ENCODE data around the gene CLEC2D. TPM values are rescaled to one million over a fixed set of nuclear protein-coding genes. Genes with fewer than 3 reads are reported as not detected.

Gene CLEC2D
- total and polyA plus RNA-seq, 10 of the 15 experiments (the other 5 are each of a cell fraction or from before 2014, with no cell fraction given), result 4.6 to 29.8 (median 16.0) TPM

GRCh38 chr12:9625019-9625418, 44.5 kb upstream of the CLEC2D start:
- Histone ChIP-seq H2AFZ (ENCODE audit: control insufficient read depth, low read depth, low read length) (no peak overlapping the region), H4K20me1 (ENCODE audit: control insufficient read depth, insufficient read depth) (no peaks in the 10 kb centered on the region), H3K36me3 (ENCODE audit: control insufficient read depth in 2 of 2, insufficient read depth in 2 of 2, low read length in 1 of 2) (no peaks in the 10 kb centered on the region), H3K27ac (ENCODE audit: control insufficient read depth, insufficient read depth) (no peak overlapping the region), H3K79me2 (ENCODE audit: control insufficient read depth, insufficient read depth, low read length) (no peaks in the 10 kb centered on the region), H3K4me3 (no peak overlapping the region), H3K4me1 (ENCODE audit: control insufficient read depth, insufficient read depth, low read length) (no peaks in the 10 kb centered on the region), H3K27me3 (replicated peaks in 1 of 2; ENCODE audit: control insufficient read depth in 2 of 2, insufficient read depth in 2 of 2, low read length in 1 of 2) (no peaks in the 10 kb centered on the region), H3K9ac (ENCODE audit: control insufficient read depth, insufficient read depth, low read length) (no peak overlapping the region), H3K4me2 (ENCODE audit: control insufficient read depth, insufficient read depth) (no peak overlapping the region), H3K9me3 (replicated peaks; ENCODE audit: control insufficient read depth, insufficient read depth, low read length) (no peaks in the 10 kb centered on the region; the same call in 2 of the 3 replicates)
- ChIA-PET POLR2A (no interaction called here), SMC1A (ENCODE audit: uncharacterized antibody, unreplicated experiment) (interaction anchor here (0.7 to 1.0 kb wide), 2 partner anchors 10 to 706 kb away, joined by 3 to 4 read pairs; no protein-coding TSS in a partner anchor), RAD21 (ENCODE audit: unreplicated experiment) (no interaction called here), CTCF (interaction anchor here (1.2 to 2.4 kb wide), 7 partner anchors 9 to 292 kb away, joined by 3 to 8 read pairs (median 4); no protein-coding TSS in a partner anchor)
- TF ChIP-seq KDM1A (IDR thresholded peaks at IDR 0.05; ENCODE audit: borderline replicate concordance) (no peak), REST (IDR thresholded peaks at IDR 0.05; ENCODE audit: low read depth, low read length) (no peak), HCFC1 (IDR thresholded peaks at IDR 0.05; ENCODE audit: low read length) (no peak), HDGF (IDR thresholded peaks at IDR 0.05) (no peak), E4F1 (IDR thresholded peaks at IDR 0.05; ENCODE audit: borderline replicate concordance, partially characterized antibody) (no peak), SMARCA5 (IDR thresholded peaks at IDR 0.05) (no peak), WRNIP1 (IDR thresholded peaks at IDR 0.05; ENCODE audit: borderline replicate concordance, low read depth, low read length) (no peak), IKZF1 (conservative IDR thresholded peaks at IDR 0.05) (no peak)
- TF ChIP-seq, protein P1, sequence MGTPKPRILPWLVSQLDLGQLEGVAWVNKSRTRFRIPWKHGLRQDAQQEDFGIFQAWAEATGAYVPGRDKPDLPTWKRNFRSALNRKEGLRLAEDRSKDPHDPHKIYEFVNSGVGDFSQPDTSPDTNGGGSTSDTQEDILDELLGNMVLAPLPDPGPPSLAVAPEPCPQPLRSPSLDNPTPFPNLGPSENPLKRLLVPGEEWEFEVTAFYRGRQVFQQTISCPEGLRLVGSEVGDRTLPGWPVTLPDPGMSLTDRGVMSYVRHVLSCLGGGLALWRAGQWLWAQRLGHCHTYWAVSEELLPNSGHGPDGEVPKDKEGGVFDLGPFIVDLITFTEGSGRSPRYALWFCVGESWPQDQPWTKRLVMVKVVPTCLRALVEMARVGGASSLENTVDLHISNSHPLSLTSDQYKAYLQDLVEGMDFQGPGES (IDR thresholded peaks at IDR 0.05), result no peak
- no peak for ATAC-seq
- intact Hi-C loops (cut with micrococcal nuclease; ENCODE audit: unreplicated experiment) (no loop called here), in situ Hi-C loops (cut with MboI) (no loop called here)
- 73% methylated on average over 3 of the region's 3 CpGs for WGBS (ENCODE audit: insufficient coverage, insufficient replicate concordance, low lambda C conversion rate, missing lambda C conversion rate)
- DNase-seq (ENCODE audit: low read depth, low spot score), result no peak
- BruUV-seq (replicated peaks), result no TSS peak
- no peak for FAIRE-seq

Data from GM12878 (cell line).